Ramos (cell line): ENCODE data around the gene ITGAX.

Experiments
- in situ Hi-C: fragments of 300-500 bp; cut with MboI; formaldehyde crosslinking; loops from one replicate; pipeline ENCODE4 v1.14.3; 2022; ENCODE audit warnings: low sequenced_read_pairs; ENCODE audit not compliant: unreplicated experiment

ITGAX gene

GRCh38 chr16:31371619-31372484 lies 16.9 kb downstream of the ITGAX start:
- in situ Hi-C loops, result no loop called here

- in situ Hi-C loops, result no loop called here
Measured at GRCh38 chr16:31373235-31373634, 18.3 kb downstream of the ITGAX start.

- in situ Hi-C loops, result no loop called here
Measured at GRCh38 chr16:31375231-31375630, 20.3 kb downstream of the ITGAX start.

- in situ Hi-C loops, result no loop called here
Measured at GRCh38 chr16:31376705-31377104, 21.7 kb downstream of the ITGAX start.

- in situ Hi-C loops, result no loop called here
Measured at GRCh38 chr16:31377210-31377903, 22.4 kb downstream of the ITGAX start.

- in situ Hi-C loops, result no loop called here
Measured at GRCh38 chr16:31380201-31380600, 25.2 kb downstream of the ITGAX start.

- in situ Hi-C loops, result no loop called here
Measured at GRCh38 chr16:31382485-31383161, 27.6 kb downstream of the ITGAX start.

- in situ Hi-C loops, result no loop called here
Measured at GRCh38 chr16:31385680-31386079, 30.7 kb downstream of the ITGAX start.

- in situ Hi-C loops, result no loop called here
Measured at GRCh38 chr16:31386157-31386984, 31.4 kb downstream of the ITGAX start.

- in situ Hi-C loops, result no loop called here
Measured at GRCh38 chr16:31388535-31388934, 33.6 kb downstream of the ITGAX start.

GRCh38 chr16:31390504-31391041 lies 35.6 kb downstream of the ITGAX start:
- in situ Hi-C loops, result no loop called here

- in situ Hi-C loops, result no loop called here
Measured at GRCh38 chr16:31393056-31393455, 38.1 kb downstream of the ITGAX start, which contains the start of gene ITGAD. TSS of gene ITGAD (plus strand) at chr16:31393335. CDS start at chr16:31393361, 26 bp downstream.

GRCh38 chr16:31395647-31396046 lies 40.7 kb downstream of the ITGAX start:
- in situ Hi-C loops, result no loop called here

- in situ Hi-C loops, result no loop called here
Measured at GRCh38 chr16:31397096-31397660, 42.2 kb downstream of the ITGAX start.

GRCh38 chr16:31397701-31398100 lies 42.7 kb downstream of the ITGAX start:
- in situ Hi-C loops, result no loop called here

- in situ Hi-C loops, result no loop called here
Measured at GRCh38 chr16:31400191-31400590, 45.2 kb downstream of the ITGAX start.

GRCh38 chr16:31401436-31401835 lies 46.5 kb downstream of the ITGAX start:
- in situ Hi-C loops, result no loop called here

GRCh38 chr16:31402687-31403086 lies 47.7 kb downstream of the ITGAX start:
- in situ Hi-C loops, result no loop called here

- in situ Hi-C loops, result no loop called here
Measured at GRCh38 chr16:31403590-31404352, 48.8 kb downstream of the ITGAX start.
